CD4-positive, CD25-positive, alpha-beta regulatory T cell (primary cell): ENCODE results near the gene RCAN2. TPM values are rescaled to one million over a fixed set of nuclear protein-coding genes. Genes with fewer than 3 reads are reported as not detected.

Experiments used
- ATAC-seq, 2 donors: fragments of 150-1000 bp; cut with Tn5 transposase; one replicate each; pipeline ENCODE4 v1.10.0; 2021; ENCODE audit warnings: low read depth in 2 of 2, moderate number of reproducible peaks in 2 of 2, moderate library complexity in 1 of 2
- DNase-seq, 3 donors: peaks; one replicate each; pipeline versions ENCODE4 v3.0.0 to v3.0.0-alpha.2; 2012 to 2022; ENCODE audit warnings: mixed read lengths in 1 of 3
- H3K27ac ChIP-seq: one replicate; pipeline ENCODE4 v1.7.0; 2013; ENCODE audit warnings: mild to moderate bottlenecking, low read length; ENCODE audit not compliant: insufficient read depth, poor library complexity, severe bottlenecking
- H3K27me3 ChIP-seq: one replicate; pipeline ENCODE4 v1.7.0; 2013; ENCODE audit warnings: low read length; ENCODE audit not compliant: control insufficient read depth, insufficient read depth
- H3K36me3 ChIP-seq: one replicate; pipeline ENCODE4 v1.7.0; 2013; ENCODE audit warnings: mild to moderate bottlenecking, low read length, moderate library complexity; ENCODE audit not compliant: control insufficient read depth, insufficient read depth
- H3K4me1 ChIP-seq: 2 replicates; pipeline ENCODE4 v1.7.0; 2013; ENCODE audit warnings: mild to moderate bottlenecking, low read length; ENCODE audit not compliant: insufficient read depth, control insufficient read depth, poor library complexity, severe bottlenecking
- H3K4me3 ChIP-seq: one replicate; pipeline ENCODE4 v1.7.0; 2013; ENCODE audit warnings: low read depth, mild to moderate bottlenecking, low read length, moderate library complexity
- H3K9me3 ChIP-seq, 2 experiments: 1 replicate in 1 of 2; 2 replicates in 1 of 2; pipeline ENCODE4 v1.7.0; 2013; ENCODE audit warnings: low read length in 2 of 2, mild to moderate bottlenecking in 1 of 2, moderate library complexity in 1 of 2; ENCODE audit not compliant: control insufficient read depth in 2 of 2
- H3K27ac Mint-ChIP-seq, 3 donors: one replicate each; pipeline ENCODE4 v1.8.0; 2020 to 2022; ENCODE audit warnings: mild to moderate bottlenecking in 3 of 3, mixed read lengths in 3 of 3, moderate library complexity in 2 of 3
- H3K27me3 Mint-ChIP-seq: one replicate; pipeline ENCODE4 v1.8.0; 2022; ENCODE audit warnings: mild to moderate bottlenecking, mixed read lengths
- H3K36me3 Mint-ChIP-seq: one replicate; pipeline ENCODE4 v1.8.0; 2020; ENCODE audit warnings: mixed read lengths
- H3K4me1 Mint-ChIP-seq, 4 donors: one replicate each; pipeline ENCODE4 v1.8.0; 2020 to 2022; ENCODE audit warnings: mixed read lengths in 4 of 4, mild to moderate bottlenecking in 1 of 4
- H3K4me3 Mint-ChIP-seq, 4 donors: one replicate each; pipeline ENCODE4 v1.8.0; 2020 to 2022; ENCODE audit warnings: mild to moderate bottlenecking in 4 of 4, mixed read lengths in 4 of 4, moderate library complexity in 3 of 4
- H3K9me3 Mint-ChIP-seq, 7 donors: one replicate each; pipeline ENCODE4 v1.8.0; 2020 to 2022; ENCODE audit warnings: mixed read lengths in 7 of 7, mild to moderate bottlenecking in 3 of 7, moderate library complexity in 2 of 7
- polyA plus RNA-seq, 4 donors: library from polyadenylated mRNA; unstranded; fragments of 300-500 nt; fragmentation: Illumina TruSeq; gene quantifications; one replicate each; pipeline ENCODE4 v1.2.3, GENCODE V29; 2021
- total RNA-seq: library from RNA; stranded (reverse); gene quantifications from one replicate; pipeline ENCODE4 v1.2.3, GENCODE V29; 2022

RCAN2 gene
- total and polyA plus RNA-seq, 5 donors from 2014 or later, result 0.08 to 0.14 TPM; not detected in 3

- Histone ChIP-seq H3K36me3 (no peaks in the 10 kb centered on the region), H3K27ac (no peak overlapping the region), H3K4me1 (no peaks in the 10 kb centered on the region), H3K27me3 (peaks cover 2% of the 10 kb centered on the region), H3K9me3 (no peaks in the 10 kb centered on the region), H3K4me3 (no peak overlapping the region)
- ATAC-seq (no peak), DNase-seq (no peak)
- no peak overlapping the region for H3K4me3 Mint-ChIP-seq
- H3K36me3 Mint-ChIP-seq, result no peaks in the 10 kb centered on the region
- peaks cover 0 to 4% (median 0%) of the 10 kb centered on the region in 7 donors for H3K9me3 Mint-ChIP-seq
- no peaks in the 10 kb centered on the region for H3K27me3 Mint-ChIP-seq
- H3K4me1 Mint-ChIP-seq, result no peaks in the 10 kb centered on the region
- no peak overlapping the region for H3K27ac Mint-ChIP-seq
Observed at GRCh38 chr6:46203391-46204177, 287.7 kb downstream of the RCAN2 start.

GRCh38 chr6:46201702-46202101, 289.5 kb downstream of the RCAN2 start:
- no peak for DNase-seq
- Mint-ChIP-seq H3K4me3 (no peak overlapping the region), H3K27ac (no peak overlapping the region), H3K36me3 (no peaks in the 10 kb centered on the region), H3K27me3 (no peaks in the 10 kb centered on the region), H3K9me3 (peaks cover 0 to 2% (median 0%) of the 10 kb centered on the region in 7 donors), H3K4me1 (no peaks in the 10 kb centered on the region)
- Histone ChIP-seq H3K4me1 (no peaks in the 10 kb centered on the region), H3K36me3 (no peaks in the 10 kb centered on the region), H3K9me3 (no peaks in the 10 kb centered on the region), H3K27me3 (peaks cover 2% of the 10 kb centered on the region), H3K27ac (no peak overlapping the region), H3K4me3 (no peak overlapping the region)
- no peak for ATAC-seq

- no peak for ATAC-seq
- Histone ChIP-seq H3K4me3 (no peak overlapping the region), H3K4me1 (no peaks in the 10 kb centered on the region), H3K9me3 (no peaks in the 10 kb centered on the region), H3K36me3 (no peaks in the 10 kb centered on the region), H3K27ac (no peak overlapping the region), H3K27me3 (peaks cover 2% of the 10 kb centered on the region)
- H3K4me3 Mint-ChIP-seq, result no peak overlapping the region
- H3K27ac Mint-ChIP-seq, result no peak overlapping the region
- H3K4me1 Mint-ChIP-seq, result no peaks in the 10 kb centered on the region
- no peak for DNase-seq
- peaks cover 0 to 2% (median 0%) of the 10 kb centered on the region in 7 donors for H3K9me3 Mint-ChIP-seq
- H3K27me3 Mint-ChIP-seq, result peaks cover 6% of the 10 kb centered on the region
- H3K36me3 Mint-ChIP-seq, result no peaks in the 10 kb centered on the region
Observed at GRCh38 chr6:46199387-46199786, 291.9 kb downstream of the RCAN2 start.

GRCh38 chr6:46191961-46192360, 299.3 kb downstream of the RCAN2 start:
- Histone ChIP-seq H3K9me3 (no peaks in the 10 kb centered on the region), H3K36me3 (no peaks in the 10 kb centered on the region), H3K27ac (no peak overlapping the region), H3K4me3 (no peak overlapping the region), H3K27me3 (peaks cover 5% of the 10 kb centered on the region), H3K4me1 (no peaks in the 10 kb centered on the region)
- DNase-seq, result no peak
- Mint-ChIP-seq H3K36me3 (no peaks in the 10 kb centered on the region), H3K9me3 (peaks cover 0 to 2% (median 0%) of the 10 kb centered on the region in 7 donors), H3K27ac (no peak overlapping the region), H3K27me3 (peaks cover 21% of the 10 kb centered on the region), H3K4me3 (no peak overlapping the region), H3K4me1 (no peaks in the 10 kb centered on the region)
- ATAC-seq, result no peak

GRCh38 chr6:46190889-46191288, 300.4 kb downstream of the RCAN2 start:
- no peaks in the 10 kb centered on the region for H3K4me1 Mint-ChIP-seq
- no peak overlapping the region for H3K4me3 Mint-ChIP-seq
- H3K27me3 ChIP-seq, result peaks cover 9% of the 10 kb centered on the region
- DNase-seq (no peak), ATAC-seq (no peak)
- H3K4me3 ChIP-seq, result no peak overlapping the region
- H3K9me3 Mint-ChIP-seq, result peaks cover 0 to 2% (median 0%) of the 10 kb centered on the region in 7 donors
- H3K36me3 ChIP-seq, result no peaks in the 10 kb centered on the region
- H3K36me3 Mint-ChIP-seq, result no peaks in the 10 kb centered on the region
- no peak overlapping the region for H3K27ac Mint-ChIP-seq
- no peaks in the 10 kb centered on the region for H3K9me3 ChIP-seq
- H3K4me1 ChIP-seq, result no peaks in the 10 kb centered on the region
- peaks cover 28% of the 10 kb centered on the region for H3K27me3 Mint-ChIP-seq
- no peak overlapping the region for H3K27ac ChIP-seq

- peaks cover 14% of the 10 kb centered on the region for H3K27me3 ChIP-seq
- H3K4me3 ChIP-seq, result no peak overlapping the region
- no peaks in the 10 kb centered on the region for H3K9me3 ChIP-seq
- ATAC-seq (no peak), DNase-seq (no peak)
- Mint-ChIP-seq H3K4me1 (no peaks in the 10 kb centered on the region), H3K27ac (no peak overlapping the region), H3K4me3 (no peak overlapping the region), H3K27me3 (peaks cover 30% of the 10 kb centered on the region), H3K9me3 (peaks cover 0 to 2% (median 0%) of the 10 kb centered on the region in 7 donors), H3K36me3 (no peaks in the 10 kb centered on the region)
- no peaks in the 10 kb centered on the region for H3K4me1 ChIP-seq
- H3K27ac ChIP-seq, result no peak overlapping the region
- H3K36me3 ChIP-seq, result no peaks in the 10 kb centered on the region
Observed at GRCh38 chr6:46189726-46190125, 301.5 kb downstream of the RCAN2 start.

GRCh38 chr6:46186583-46186982, 304.7 kb downstream of the RCAN2 start:
- Histone ChIP-seq H3K9me3 (no peaks in the 10 kb centered on the region), H3K4me1 (no peaks in the 10 kb centered on the region), H3K36me3 (no peaks in the 10 kb centered on the region), H3K4me3 (no peak overlapping the region), H3K27me3 (peaks cover 22% of the 10 kb centered on the region), H3K27ac (no peak overlapping the region)
- ATAC-seq (no peak), DNase-seq (no peak)
- Mint-ChIP-seq H3K36me3 (no peaks in the 10 kb centered on the region), H3K4me1 (no peaks in the 10 kb centered on the region), H3K4me3 (no peak overlapping the region), H3K9me3 (peaks cover 0 to 2% (median 0%) of the 10 kb centered on the region in 7 donors), H3K27me3 (peaks cover 28% of the 10 kb centered on the region), H3K27ac (no peak overlapping the region)

GRCh38 chr6:46184114-46184513, 307.1 kb downstream of the RCAN2 start:
- Histone ChIP-seq H3K9me3 (no peaks in the 10 kb centered on the region), H3K27me3 (peaks cover 29% of the 10 kb centered on the region), H3K4me1 (no peaks in the 10 kb centered on the region), H3K27ac (no peak overlapping the region), H3K36me3 (no peaks in the 10 kb centered on the region), H3K4me3 (no peak overlapping the region)
- no peak overlapping the region for H3K27ac Mint-ChIP-seq
- ATAC-seq (no peak), DNase-seq (no peak)
- peaks cover 28% of the 10 kb centered on the region for H3K27me3 Mint-ChIP-seq
- no peaks in the 10 kb centered on the region for H3K36me3 Mint-ChIP-seq
- no peaks in the 10 kb centered on the region for H3K4me1 Mint-ChIP-seq
- H3K4me3 Mint-ChIP-seq, result no peak overlapping the region
- peaks cover 0 to 2% (median 0%) of the 10 kb centered on the region in 7 donors for H3K9me3 Mint-ChIP-seq
